GM19328 (cell line): ENCODE results near the gene ETV3.

Source experiments
- ATAC-seq: cut with Tn5 transposase; IDR thresholded peaks from one replicate; pipeline ENCODE4 v1.9.1; 2021; ENCODE audit warnings: mild to moderate bottlenecking, moderate library complexity; ENCODE audit not compliant: unreplicated experiment

ETV3 gene

DNA sequence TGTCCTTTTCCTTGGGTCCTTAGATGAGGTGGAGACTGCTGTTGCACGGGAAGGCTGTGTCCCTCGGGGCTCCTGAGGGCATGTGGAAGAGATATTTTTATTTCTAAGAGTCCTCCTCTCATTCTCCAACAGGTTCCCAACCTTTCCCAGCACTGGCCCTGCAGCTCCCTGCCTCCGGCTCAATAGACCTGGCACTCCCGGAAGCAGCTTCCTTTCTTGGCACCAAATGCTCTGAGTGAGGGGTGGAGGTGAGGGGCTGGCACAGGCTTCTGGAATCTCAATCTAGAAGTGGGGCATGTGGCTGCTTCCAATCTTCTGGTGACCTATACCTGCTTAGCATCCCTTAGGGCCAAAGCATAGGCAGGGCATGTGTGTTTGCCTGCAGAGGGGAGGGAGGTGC, 43.1 kb downstream of the ETV3 start:
- no peak for ATAC-seq

DNA sequence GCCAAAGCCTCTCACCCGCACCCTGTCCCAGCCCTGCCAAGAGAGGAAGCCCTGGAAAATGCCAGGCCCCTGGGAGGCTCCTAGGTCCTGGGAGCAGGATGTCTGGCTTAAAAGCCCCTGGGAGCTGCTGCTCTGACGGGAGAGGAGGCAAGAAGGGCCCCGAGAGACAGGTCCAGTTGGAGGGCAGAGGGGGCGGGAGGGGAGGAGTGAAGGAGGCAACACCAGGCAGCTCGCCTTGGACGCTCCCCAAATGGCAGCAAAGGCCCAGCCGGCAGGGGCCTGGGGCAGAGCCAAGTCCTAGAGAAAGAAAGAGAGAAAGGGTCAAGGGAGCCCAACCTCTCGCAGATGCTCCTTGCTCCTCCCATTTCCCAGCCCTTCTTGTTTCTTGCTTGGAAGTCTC, 45.4 kb downstream of the ETV3 start:
- no peak for ATAC-seq

DNA sequence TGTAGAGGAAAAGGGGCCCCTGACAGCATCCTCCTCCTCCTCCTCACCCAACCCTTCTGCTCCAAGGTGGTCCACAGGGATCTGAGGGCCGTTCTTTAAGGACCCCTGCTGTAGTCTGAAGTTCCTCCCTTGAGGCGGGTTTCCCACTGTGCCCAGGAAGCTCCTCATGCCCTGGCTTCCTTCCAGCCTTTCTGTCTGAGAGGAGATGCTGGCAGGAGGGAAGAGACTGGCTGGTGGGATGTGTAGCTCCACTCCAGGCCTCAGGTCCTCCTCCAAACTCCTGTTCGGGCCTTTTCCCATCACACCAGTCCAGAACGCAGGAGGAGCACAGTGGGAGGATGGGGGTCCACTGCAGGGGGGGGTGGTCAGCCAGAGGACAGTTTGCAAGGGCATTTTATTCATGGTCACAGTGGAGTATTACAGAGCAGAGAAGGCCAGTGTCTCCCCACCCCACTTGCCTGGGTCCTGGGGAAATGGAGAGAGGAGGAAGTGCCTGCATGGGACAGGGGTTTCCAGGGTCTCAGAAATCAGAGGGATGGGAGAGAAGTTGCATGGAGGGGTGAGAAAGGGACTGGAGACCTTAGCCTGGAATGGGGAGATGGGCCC, 46.4 kb downstream of the ETV3 start:
- ATAC-seq: no peak

DNA sequence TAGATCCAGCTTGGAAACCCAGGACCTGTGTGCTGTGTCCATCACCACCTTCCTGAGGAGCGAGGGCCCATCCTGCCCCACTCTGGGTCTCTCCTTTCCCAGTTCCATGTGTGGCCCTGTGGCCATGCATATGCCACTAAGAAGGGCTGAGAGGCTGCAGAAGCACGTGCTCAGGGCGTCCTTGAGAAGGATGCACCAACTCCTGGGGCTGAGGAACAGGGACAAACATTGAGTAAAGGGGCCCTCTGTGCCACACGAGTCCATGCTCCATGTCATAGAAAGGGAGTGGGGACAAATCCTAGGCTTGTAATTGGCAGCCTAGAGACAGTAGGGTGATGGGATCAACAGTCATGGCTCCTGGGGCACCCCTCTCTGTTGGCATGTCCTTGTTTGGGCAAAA, 47.0 kb downstream of the ETV3 start:
- no peak for ATAC-seq

DNA sequence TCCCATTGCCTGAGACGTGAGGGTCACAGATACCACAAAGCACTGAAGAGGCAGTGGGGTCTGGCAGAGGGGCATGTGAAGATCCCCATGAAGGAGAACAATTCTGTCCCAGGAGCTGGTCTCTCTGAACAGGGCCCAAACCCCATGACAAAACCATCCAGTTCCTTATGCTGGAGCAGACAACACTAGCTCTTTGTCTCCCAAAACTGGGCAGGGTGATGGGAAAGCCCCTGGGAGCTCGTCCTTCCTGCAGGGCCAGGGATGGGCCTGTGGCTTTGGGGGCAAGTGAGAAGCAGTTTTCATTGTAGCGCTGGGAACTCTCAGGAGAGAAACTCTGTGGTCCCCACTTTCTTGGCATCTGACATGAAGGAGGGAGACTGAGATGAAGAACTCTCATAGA, 47.4 kb downstream of the ETV3 start:
- ATAC-seq: no peak

DNA sequence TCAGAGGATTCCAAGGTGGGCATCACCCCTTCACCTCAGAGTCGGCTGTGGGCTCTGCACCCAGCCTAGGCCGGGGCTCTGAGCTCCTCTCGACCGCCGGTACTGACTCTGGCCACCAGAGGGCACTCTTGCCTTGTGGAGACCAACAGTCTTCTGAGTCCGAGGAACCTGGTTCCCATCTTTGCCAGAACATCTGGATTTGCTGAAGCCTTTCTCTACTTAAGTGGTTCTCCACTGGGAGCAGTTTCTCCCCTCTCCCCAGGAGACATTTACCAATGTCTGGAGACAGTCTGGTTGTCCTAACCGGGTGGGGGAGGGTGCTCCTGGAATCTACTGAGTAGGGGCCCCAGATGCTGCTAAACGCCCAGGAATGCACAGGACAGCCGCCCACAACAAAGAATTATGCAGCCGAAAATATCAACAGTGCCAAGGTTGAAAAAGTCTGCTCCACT, 48.0 kb downstream of the ETV3 start:
- no peak for ATAC-seq

DNA sequence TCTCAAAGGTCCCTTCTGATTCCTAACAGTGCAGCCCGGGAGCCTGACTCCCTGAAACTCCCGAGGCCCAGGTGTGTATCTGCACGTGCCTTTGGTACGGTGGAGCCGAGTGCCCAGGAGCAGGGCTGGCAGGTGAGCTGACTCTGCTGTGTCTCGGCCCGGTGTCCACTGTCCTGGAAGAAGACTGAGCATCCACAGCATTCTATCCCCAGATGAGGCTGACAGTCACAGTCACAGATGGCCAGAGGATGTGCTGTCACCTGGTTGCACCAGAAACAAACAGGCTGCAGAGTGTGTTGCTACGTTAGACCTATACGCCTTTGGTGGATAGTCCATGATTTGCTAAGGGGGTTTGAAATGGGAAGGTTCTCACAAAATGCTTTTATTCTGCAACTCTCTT, 48.4 kb downstream of the ETV3 start:
- no peak for ATAC-seq

DNA sequence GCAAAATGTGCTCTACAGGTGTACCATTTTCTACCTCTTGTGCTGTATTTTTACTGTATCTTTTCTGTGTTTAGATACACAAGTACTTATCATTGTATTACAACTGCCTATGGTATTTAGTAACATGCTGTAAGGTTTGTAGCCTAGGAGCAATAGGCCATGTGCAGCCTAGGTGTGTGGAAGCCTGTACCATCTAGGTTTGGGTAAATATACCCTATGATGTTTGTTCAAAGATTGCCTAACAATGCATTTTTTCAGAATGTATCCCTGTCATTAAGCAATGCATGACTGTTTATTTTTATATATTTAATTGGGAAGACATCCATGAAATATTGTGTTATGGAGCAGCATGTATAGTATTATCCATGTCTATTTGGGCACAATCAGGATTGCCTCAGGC, 49.6 kb downstream of the ETV3 start:
- no peak for ATAC-seq

DNA sequence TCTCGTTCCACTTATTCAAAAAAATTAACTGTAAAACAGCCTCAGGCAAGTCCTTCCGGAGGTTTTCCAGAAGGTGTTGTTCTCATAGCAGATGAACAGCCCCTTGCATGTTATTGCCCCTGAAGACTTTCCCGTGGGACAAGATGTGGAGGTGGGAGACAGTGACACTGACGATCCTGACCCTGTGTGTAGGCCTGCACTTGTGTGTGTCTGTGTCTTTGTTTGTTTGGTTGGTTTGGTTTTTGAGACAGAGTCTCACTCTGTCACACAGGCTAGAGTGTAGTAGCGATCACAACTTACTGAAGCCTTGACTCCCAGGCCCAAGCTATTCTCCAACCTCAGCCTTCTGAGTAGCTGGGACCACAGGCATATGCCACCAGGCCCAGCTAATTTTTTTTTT, 51.2 kb downstream of the ETV3 start:
- ATAC-seq: no peak

DNA sequence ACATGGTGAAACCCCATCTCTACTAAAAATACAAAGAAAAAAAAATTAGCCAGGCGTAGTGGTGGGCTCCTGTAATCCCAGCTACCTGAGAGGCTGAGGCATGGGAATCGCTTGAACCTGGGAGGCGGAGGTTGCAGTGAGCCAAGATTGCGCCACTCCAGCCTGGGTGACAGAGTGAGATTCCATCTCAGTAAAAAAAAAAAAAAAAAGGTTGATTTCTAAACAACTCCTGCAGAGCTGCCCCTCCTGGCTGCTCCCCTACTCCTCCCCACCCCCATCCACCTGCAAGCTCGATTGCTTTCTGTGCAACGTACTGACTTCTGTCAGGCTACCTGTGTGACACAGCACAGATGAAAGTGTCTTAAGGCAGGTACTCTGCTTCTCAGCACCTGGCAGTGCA, 51.9 kb downstream of the ETV3 start:
- ATAC-seq: no peak

DNA sequence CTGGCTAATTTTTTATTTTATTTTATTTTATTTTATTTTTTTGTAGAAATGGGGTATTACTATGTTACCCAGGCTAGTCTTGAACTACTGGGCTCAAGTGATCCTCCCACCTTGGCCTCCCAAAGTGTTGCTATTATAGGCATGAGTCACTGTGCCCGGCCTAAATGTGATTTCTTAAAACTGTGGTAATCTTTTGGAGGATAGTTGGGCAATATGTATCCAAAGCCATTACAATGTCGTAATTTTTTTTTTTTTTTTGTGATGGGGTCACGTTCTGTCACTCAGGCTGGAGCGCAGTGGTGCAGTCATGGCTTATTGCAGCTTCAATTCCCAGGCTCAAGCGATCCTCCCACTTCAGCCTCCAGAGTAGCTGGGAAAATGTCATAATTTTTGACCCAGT, 52.8 kb downstream of the ETV3 start:
- no peak for ATAC-seq

DNA sequence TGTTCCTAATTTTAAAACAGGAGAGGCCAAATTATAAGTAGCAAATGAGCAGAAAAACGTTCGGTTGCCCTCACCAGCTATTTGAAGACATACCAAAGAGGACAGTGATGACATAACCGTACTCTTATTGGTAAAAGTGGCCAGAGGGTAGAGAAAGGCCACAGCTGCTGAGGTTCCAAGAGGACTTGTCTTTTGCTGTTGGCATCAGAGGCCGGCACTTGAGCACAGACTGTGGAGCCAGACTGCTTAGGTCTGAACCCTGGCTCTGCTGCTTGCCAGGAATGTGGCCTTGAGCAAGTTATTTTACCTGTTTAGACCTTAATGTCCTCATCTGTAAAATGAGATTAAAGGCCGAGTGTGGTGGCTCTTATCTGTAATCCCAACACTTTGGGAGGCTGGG, 53.5 kb downstream of the ETV3 start:
- no peak for ATAC-seq

DNA sequence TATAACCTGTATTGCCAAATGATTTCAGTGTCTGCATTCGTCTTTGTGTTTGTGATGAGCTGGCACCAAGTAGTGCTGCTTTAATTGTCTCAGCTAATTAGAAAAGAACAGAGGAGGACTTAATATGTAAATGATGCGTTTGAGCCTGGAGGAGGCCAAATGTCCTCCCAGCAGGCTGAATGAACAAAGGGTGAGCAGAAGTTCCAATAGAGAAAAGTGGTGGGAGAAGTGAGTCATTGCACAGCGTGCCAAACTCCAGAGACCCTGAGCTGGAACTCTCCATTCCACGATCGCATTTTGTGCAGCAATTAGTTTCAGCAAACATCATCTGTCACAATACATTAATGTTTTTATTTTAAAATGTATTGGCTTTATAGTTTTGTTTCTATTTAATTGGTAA, 56.5 kb downstream of the ETV3 start:
- ATAC-seq: no peak

DNA sequence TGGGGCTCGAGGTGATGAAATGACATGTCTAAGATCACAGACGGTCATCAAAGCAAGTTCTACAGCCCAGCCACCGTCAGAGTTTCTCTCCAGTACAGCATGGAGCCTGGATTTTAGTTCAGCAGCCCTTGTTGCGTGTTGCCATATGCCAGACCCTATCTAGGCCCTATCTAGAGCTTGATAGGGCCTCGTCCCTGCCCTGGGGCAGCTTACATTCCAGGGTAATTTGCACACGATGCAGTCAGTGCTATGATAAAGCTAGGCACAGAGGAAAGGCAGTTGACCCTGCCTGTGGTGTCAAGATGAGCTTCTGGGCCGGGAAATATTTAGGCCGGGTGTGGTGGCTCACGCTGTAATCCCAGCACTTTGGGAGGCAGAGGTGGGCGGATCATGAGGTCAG, 57.5 kb downstream of the ETV3 start:
- ATAC-seq: no peak

DNA sequence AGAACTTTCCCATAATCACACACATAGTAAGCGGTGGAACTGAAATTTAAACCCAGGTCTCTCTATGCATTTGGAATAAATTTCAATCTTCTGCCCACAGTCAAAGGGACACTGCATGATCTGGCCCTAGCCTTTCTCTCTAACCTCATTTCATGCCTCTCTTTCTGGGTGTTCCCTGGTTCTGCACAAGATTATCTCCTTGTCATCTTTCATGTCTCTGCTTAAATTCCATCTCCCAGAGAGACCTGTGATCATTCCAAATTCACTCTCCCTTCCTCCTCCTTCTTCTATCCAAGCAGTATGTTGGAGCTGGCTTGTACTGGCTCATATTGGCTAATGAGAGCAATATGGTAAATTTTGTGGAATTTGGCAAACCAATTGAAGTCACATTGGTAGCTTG, 60.8 kb downstream of the ETV3 start:
- ATAC-seq: no peak

DNA sequence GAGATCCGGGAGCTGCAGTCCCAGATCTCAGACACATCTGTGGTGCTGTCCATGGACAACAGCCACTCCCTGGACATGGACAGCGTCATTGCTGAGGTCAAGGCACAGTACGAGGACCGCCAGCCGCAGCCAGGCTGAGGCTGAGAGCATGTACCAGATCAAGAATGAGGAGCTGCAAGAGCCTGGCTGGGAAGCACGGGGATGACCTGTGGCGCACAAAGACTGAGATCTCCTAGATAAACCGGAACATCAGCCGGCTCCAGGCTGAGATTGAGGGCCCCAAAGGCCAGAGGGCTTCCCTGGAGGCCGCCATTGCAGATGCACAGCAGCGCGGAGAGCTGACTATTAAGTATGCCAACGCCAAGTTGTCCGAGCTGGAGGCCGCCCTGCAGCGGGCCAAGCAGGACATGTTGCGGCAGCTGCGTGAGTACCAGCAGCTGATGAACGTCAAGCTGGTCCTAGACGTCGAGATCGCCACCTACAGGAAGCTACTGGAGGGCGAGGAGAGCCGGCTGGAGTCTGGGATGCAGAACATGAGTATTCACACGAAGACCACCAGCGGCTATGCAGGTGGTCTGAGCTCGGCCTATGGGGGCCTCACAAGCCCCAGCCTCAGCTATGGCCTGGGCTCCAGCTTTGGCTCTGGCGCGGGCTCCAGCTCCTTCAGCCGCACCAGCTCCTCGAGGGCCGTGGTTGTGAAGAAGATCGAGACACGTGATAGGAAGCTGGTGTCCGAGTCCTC, 64.1 kb downstream of the ETV3 start:
- ATAC-seq: no peak
